Astrocyte of the hippocampus (primary cell): ENCODE measurements around the gene ITGA11.

Experiments
- DNase-seq: peaks from one replicate; pipeline ENCODE4 v3.0.0; 2011; ENCODE audit warnings: low read depth, low spot score

The ITGA11 gene

DNA sequence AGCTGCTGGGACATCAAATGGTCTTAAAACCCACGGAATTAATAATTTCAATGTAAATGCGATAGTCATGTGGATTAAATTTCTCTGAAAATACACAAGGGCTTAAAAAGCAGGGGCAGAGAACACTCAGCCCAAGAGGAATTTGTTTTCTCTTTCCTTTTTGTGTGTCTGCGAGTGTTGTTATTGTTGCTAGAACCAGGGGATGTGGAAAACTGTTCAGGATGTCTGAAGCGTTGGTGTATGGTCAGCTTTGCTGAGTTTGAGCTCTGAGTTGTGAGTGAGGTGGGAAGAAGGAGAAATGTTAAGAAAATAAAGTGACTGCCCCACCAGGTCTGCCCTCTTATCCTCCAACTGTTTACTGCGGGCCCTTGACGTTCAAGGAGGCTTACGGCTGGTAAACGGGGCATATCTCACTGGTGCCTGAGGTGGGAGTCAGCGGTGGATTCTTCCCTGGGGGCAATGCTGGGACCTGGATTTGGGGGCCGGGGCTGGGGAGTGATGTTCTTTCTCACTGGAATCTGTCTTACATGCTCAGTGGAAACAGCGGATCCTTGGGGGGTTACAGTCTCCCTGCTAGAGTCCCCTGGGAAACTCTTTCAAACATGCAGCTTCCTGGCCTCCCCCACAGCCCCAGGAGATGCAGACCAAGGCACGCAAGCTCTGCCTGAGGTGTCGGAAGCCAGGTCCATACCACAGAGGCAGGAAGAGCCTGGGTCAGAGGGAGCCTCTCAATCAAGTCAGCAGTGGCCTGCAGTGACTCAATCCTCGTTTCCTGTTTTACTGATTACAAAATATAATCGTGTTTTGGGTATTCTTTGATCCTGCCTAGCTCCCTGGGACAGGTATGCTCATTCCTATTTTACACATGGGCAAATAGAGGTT is 41.8 kb downstream of the ITGA11 start:
- DNase-seq = peak; percentile 50

DNA sequence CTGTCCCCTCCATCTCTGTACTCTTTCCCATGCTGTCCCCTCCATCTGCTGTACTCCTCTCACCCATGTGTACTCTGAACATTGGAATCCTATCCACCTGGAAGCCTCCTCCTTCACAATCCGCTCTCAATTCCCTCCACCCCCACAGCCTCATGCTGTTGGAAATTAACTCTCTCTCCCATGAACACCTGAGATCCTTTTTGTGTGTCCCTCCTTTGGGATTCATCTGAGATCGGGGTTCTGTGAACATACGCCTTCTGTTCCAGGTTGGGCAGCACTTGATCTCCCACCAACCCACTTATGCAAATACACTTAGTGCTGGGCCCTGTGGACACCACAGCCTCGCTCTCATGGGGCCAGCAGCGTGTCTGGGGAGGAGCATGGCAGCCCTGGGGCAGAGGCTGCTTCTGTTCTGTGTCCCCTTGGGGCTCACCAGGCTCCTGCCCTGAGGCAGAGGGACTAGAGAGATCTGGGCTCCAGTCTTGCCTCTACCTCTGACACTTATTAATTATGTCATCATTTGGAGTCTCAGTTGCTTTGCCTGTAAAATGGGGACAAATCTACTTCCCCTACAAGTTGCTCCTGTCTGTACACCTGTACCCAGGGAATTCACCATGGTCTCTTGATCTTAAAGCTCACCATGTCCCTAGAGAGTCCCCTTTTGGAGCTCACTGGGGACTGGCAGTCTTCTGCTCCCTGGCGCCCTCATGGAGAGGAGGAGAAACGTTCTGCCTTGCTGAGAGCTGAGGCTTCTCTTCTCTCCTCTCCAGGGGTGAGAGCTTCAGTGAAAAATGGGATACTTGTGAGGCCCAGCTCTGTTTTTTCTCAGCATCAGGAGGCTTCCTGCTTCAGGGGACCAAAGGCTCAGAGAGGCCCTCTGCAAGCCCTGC is 42.7 kb downstream of the ITGA11 start:
- no peak for DNase-seq

DNA sequence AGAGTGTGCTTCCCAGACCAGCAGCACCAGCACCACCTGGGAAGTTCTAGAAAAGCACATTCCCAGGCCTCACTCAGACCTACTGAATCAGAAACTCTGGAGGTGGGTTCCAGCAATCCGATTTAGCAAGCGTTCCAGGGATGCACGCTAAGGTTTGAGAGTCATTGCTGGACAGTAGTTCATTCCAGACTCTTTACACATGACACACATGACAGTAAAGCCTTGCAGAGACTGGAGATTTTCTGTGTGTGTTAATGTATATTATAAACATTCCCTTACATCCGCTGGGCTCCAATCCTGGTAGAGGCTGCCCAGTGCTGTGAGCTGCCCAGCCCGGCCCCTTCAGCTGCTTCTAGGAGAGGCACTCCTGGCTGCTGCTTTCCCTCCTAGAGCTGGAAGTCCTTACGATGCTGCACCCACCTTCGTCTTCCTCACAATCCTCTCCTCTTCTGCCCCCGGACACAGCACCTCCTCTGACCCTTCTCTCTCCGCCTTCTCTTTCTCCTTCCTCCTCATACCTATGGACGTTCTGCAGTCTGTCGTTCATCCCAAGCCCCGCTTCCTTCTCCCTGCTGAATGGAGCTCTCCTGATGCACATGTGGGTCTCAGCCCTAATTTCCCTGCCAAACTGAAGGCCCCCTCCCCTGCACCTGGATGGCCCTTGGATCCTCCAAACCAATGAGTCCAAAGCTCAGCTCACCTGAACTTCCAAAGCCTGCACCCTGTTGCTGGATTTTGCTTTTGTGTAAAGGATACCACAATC is 44.4 kb downstream of the ITGA11 start:
- DNase-seq = no peak

DNA sequence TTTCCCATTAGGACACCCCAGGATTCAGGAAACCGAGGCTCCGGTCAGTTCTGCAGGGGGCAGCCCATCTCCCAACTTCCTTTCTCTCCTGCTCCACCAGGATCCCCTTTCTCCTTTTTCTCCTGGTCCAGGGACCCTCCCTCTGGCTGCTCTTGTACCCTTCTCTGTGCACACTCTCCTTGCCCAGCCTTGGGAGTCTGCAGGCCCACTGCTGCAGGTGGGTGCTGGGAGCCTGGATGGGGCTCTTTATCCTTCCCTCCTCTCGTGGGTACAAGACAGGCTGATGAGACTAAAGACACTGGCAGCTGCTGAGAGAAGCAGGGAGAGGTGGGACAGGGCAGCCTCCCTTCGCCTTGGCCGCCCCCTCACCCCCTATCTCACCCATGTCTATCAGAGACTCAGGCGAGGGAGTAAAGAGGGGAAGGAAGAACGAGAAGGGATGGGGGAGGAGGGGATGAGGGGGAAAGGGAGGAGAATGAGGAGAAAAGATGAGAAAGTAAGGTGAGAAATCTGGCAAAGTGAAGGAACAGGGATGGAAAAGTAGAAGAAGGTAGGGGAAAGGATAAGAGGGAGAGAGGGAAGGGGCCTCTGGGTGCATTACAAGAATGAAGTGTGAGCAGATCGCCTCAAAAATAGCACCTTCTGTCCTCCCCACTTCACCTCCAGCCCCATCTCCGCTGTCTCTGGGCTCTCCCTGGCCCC is 45.2 kb downstream of the ITGA11 start:
- DNase-seq = no peak

DNA sequence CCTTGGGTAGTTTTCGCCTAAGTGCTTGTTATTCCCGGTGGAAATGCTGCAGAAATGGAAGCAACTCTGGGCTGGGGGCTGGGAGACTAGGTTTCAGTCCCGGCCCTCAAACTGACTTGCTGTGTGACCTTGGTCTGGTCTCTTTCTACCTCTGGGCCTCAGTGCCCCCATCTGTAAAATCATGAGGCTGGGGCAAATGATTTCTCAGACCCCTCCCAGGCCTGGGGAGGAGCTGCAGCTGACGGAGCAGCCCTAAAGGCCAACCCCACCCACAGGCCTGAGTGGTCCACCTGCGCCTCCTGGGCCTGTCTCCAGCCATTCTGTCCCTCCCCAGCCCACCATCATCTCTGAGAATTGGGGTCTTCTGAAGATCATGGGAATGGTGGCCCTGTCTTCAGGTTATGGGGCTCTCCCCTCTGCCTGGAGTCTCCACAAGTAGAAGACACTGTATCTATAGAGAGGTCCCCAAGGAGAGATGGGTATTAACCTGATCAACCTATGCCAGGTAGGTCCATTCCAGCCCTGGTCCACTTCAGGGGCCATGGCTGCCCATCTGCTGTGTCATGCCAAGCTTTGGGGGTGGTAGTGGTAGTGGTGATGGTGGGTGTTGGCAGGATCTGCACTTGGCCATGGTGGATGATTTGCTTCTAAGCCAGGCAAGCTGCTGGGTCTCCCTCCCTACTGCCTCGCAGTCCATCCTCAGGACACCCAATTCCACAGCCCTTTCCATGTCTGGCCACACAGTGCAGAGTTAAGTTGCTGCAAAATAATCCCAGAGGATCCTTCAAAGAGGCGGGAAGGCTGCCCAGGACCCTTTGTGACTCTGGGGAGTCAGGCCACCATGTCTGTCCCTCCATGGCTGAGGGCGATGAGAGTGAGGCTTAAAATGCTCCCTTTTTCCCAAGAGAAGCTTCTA is 46.0 kb downstream of the ITGA11 start:
- DNase-seq = no peak

DNA sequence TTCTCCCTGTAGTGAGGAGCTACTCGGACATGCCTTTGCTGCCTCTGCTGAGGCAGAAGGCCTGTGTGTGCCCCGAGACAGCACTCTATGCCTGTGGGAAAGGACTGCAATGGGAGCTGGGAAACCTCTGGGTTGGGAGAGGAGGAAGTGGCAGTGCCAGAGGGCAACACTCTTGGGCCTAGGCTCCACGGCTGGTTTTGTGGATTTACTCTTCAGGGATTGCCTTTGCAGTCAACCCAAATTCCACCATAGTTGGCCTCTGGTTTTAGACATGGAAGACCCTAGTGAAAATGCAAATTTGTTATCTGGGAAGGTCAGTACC is 46.8 kb downstream of the ITGA11 start:
- DNase-seq = no peak

DNA sequence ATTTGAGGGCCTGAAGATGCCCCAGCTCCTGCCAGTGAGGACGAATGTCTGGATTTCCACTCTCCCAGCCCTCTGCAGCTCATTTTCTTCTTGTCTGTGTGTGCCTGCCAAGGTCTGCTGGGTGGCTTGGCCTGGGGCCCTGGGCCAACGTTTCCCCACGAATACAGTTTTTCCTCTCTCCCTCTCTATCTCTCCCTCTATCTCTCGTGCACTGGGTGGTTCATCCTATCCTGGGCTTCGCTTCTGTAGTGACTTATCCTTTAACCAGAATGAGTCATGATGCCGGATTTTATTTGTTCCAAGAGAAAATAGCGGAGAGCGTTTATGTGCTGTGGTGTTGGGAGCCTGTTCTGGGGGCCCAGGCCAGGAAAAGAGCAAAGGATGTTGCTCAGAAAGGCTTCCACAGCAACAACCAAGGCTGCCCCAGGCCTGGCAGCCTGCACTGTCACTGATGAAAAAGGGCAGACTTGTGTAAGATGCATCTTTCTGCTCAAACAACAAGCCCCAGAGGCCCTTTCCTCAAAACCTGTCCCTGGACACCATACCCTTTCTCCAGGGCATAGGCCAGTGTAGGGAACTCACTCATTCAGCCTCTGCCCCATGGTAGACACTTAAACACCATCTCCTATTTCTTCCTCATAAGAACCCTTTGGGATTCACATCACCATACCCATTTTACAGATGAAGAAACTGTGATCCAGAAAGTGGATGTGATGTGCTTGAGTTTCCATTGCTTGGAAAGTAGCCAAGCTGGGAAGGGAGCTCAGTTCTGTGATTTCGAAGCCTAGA is 47.3 kb downstream of the ITGA11 start:
- DNase-seq = peak; percentile 84

DNA sequence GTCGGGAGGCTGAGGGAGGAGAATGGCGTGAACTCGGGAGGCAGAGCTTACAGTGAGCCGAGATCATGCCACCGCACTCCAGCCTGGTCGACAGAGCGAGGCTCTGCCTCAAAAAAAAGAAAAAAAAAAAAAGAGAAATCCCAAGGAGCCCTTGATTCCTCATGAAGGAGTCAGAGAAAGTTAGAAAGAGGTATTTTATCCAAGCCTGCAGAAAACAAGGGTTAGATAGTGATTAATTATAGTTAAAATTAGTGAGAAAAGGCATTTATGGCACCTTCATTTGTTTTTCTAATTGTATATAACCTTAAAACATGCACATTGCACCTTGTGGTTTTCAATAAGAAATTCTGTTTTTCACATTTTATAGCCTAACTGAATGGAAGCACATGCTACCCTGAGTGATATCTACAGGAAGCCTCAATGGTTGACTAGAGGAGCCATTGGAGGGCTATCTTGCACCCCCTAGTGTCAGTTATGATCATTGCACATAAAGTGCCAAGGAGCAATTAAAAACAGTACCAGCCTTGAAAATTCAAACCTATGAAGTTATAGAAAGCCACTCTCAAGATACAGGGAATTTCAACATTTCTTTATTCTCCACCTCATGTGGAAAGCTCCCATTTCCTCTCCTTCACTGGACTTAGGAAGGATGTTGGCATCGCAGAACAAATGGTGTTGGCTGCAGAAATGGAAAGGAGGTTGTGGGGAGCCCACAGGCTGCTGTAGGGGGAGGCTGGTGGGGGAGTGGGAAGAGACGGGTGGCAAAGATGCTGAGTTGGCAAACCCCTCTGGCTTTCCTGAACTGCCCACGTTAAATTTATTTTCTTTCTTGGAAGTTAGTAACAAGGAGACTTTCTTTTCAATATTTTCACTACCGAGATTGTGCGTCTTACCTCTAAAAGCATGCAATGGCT is 48.5 kb downstream of the ITGA11 start:
- peak; percentile 60 for DNase-seq

DNA sequence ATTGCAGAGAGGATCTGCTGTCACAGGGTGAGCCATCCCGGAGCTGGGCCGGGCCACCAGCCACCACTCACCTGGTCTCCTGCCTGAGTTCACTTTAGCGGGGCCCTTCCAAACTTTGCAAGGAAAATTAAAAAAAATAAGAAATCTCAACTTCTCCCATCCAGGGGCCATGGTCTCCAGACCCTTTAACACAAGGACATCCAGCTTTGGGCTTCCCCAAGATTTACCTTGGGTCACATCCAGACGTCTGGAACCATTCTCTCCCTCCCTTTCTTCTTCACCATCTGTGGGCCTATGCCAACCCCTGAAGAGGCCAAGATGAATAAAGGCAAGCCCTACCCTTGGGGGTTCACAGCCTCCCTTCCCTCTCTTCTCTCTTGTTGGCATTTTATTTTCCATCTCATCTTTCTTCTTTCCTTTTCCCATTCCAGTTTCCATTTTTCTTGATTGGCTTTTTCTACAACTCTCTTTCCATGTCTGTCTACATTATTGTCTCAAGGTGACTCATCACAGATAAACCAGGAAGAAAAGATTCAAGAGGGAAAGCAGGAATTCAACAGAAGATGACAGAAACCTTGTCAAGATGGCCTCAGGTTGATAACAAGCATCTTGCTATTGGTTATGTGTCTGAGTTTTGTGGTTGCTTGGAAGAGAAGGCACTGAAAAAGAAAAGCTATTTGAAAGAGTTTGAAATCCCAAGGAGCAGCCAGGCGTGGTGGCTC is 49.5 kb downstream of the ITGA11 start:
- no peak for DNase-seq

DNA sequence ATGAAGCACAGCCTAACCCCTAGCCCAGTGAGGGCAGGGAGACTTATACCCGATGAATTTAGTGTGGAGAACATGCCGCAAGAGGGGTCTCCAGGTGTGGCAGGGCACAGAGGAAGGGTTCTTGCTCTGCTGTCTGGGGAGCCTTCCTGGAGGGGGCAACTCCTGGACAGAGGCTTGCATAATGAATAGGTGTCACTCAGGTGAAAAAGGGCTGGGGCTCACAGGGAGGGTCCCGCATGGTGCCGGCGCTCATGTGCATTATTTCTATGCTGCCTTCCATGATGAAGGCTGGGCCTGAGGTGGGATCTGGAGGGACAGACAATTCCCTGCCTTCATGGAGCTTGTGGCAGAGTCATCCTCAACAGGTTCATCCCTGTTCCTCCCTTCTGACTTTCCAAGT is 51.5 kb downstream of the ITGA11 start:
- no peak for DNase-seq

DNA sequence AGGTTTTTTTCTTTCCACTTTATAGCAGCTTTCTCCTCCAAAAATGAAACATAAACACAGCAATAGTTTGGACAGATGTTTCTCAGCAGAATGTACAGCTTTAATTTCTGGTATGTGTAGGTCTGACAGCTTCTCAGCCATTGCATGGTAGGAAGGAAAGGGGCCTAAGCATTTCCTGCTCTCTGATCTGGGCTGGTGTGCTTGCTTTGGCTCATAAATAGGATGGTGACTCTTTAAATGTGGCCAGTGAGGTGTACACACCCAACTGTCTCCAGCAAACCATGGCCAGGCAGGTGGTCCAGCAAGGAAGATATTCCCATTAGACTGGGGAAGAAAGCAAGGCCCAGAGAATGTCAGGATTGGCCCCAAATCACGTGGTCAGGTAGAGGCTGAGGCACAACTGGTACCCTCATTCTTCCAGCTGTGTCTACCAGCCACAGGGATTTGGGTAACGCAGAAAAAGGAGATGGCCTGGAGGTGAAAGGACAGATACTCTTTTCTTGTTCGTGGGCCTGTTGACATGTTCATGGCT is 52.1 kb downstream of the ITGA11 start:
- no peak for DNase-seq

DNA sequence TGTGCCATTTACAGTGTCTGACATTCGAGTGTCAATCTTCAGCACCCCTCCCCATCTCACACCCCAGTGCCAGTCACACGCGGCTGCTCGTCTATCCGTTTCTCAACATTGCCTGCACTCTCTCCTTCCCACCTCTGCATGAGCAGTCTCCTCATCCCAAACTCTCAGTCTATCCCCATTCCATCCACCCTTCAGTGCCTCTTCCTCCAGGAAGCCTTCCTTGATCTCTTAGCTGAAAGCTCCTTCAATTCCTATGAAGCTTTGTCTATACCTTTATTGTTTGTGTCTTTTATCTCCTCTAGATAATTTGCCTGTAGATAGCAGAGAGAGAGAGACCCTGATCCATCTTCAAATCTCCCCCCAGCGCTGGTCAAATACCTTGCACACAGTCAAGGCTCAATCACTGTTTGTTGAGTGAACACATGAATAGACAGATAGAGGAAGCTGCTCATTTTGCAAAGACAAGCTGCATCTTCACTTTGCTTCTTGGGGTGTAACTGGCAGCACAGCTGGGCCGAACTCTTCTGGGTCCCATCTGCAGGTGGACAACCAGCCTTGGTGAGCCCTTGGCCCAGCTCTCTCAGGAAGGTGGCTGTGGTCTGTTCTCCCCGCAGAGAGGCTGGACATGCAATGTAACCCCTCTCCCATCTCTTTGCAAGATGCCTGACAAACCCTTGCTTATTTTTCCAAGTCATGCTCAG is 52.8 kb downstream of the ITGA11 start:
- no peak for DNase-seq

DNA sequence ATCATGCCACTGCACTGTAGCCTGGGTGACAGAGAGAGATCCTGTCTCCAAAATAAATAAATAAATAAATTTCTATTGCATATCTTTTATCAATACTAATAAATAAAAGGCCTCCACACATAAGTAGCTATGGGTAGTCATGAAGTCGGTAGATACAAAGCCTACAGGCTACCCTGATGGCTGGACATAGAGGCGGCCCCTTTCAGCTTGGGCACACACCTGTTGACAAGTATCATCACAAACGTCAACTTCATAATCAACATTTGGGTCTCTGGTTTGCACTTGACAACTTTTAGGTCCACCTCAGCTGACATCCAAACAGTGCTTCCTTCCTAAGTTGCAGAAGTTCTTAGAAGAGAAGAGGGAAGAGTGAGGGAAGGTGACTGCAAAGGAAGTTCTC is 53.4 kb downstream of the ITGA11 start:
- DNase-seq = no peak

DNA sequence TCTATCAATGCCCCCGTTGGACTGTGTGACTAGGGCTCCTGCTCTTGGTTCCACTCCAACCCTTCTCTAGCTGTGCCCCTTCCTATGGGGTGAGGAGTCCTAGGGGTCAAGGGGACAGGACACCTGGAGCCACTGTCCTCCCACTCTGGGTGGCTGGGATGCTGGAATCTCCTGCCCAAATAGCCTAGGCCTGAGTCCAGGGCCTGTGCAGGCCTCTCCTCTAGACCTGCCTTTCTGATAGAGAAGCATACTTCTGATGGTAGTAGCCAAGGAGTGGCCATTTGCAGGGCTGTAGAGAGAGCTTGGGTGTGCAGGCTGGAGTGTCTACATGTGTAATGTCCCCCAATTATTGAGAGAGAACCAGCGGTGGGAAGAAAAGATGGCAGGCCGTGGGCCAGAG is 54.2 kb downstream of the ITGA11 start:
- DNase-seq = no peak

DNA sequence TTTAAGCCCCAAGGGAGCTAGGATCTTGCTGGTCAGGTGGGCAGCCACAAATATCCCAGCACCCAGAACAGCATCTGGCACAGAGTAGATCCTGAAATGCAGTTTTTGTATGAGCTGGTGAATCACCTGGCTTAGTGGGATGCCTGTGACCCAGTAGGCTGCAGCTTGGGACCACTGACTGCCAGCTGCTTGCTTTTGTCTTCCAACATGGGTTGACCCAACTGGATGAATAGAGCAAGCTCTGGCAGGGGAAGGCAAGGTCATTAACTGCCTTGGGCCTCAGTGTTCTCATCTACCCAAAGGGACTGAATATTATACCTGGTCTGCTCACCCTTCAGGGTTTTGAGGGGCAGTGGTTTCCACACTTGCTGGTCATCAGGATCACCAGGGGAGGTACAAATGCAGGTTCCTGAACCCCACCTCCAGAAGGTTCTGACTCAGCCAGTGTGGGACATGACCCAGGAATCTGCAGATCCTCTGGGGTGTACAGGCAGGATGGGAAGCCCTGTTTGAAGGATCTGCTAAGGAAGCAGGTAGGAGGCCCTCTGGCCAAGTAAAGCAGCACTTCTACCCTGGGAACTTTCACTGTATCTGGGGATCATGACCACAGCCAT is 55.4 kb downstream of the ITGA11 start:
- DNase-seq = no peak

DNA sequence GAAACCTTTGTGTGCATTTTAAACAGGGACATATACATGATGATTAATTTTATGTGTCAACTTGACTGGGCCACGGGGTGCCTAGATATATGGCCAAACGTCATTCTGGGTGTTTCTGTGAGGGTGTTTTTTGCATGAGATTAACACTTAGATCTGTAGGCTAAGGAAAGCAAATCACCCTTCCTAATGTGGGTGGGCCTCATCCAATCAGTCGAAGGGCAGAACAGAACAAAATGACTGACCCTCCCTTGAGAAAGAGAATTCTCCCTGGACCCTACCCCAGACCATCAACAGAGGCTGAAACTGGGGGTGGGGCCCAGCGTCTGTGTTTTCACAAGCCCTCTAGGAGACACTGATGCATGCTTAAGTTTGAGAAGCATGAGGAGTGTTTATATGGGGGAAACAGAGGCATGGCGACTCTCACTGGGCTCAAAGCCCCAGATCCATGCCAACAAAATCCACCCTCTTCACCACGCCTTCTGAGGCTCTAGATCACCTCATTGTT is 56.2 kb downstream of the ITGA11 start:
- DNase-seq = no peak
